HepG2 (cell line): ENCODE measurements around the gene LRP1-AS. TPM values are rescaled to one million over a fixed set of nuclear protein-coding genes. Genes with fewer than 3 reads are reported as not detected.

Source experiments
- AGO2 ChIP-seq: fragments of 200-400 bp; formaldehyde crosslinking; optimal IDR thresholded peaks from 2 replicates; pipeline ENCODE3; 2017; ENCODE audit warnings: mild to moderate bottlenecking, low read depth, low read length, moderate library complexity
- FOXK2 ChIP-seq: fragments of 450-650 bp; IDR thresholded peaks from 2 replicates; pipeline ENCODE4 v1.6.1; 2016
- GABPA ChIP-seq, 2 experiments: IDR thresholded peaks; 2 replicates each; pipeline ENCODE4 v1.6.1; 2011 to 2016; ENCODE audit warnings: low read depth in 2 of 2, low read length in 1 of 2, missing biosample characterization in 1 of 2, missing genetic modification characterization in 1 of 2
- KDM4B ChIP-seq: sonication (generic); formaldehyde crosslinking; IDR thresholded peaks from 2 replicates; pipeline ENCODE4 v1.4.0; 2020; ENCODE audit warnings: missing genetic modification reagents
- NFKB2 ChIP-seq: sonication (generic); formaldehyde crosslinking; IDR thresholded peaks from 2 replicates; pipeline ENCODE4 v1.4.0; 2020; ENCODE audit warnings: missing genetic modification reagents, borderline replicate concordance
- REST ChIP-seq, 2 experiments: IDR thresholded peaks; 2 replicates each; pipeline ENCODE4 v1.6.1; 2011 to 2012; ENCODE audit warnings: low read length in 2 of 2, borderline replicate concordance in 1 of 2, low read depth in 1 of 2, mild to moderate bottlenecking in 1 of 2, moderate library complexity in 1 of 2
- SOX6 ChIP-seq, 2 experiments: fragments of 450-650 bp in 1 of 2; sonication (generic) in 1 of 2; formaldehyde crosslinking in 1 of 2; IDR thresholded peaks; 2 replicates each; pipeline versions ENCODE4 v1.4.0 to v1.6.1; 2017 to 2020; ENCODE audit warnings: antibody characterized with exemption in 1 of 2, mild to moderate bottlenecking in 1 of 2, missing genetic modification reagents in 1 of 2
- ZBTB10 ChIP-seq: sonication (generic); formaldehyde crosslinking; IDR thresholded peaks from 2 replicates; pipeline ENCODE4 v1.4.0; 2020; ENCODE audit warnings: missing genetic modification reagents, borderline replicate concordance
- ZBTB39 ChIP-seq: sonication (generic); formaldehyde crosslinking; IDR thresholded peaks from 2 replicates; pipeline ENCODE4 v1.5.0; 2020; ENCODE audit warnings: missing genetic modification reagents
- ZNF530 ChIP-seq: sonication (generic); formaldehyde crosslinking; IDR thresholded peaks from 2 replicates; pipeline ENCODE4 v1.5.0; 2020; ENCODE audit warnings: low read depth, mild to moderate bottlenecking, missing genetic modification reagents
- ZNF543 ChIP-seq: sonication (generic); formaldehyde crosslinking; IDR thresholded peaks from 2 replicates; pipeline ENCODE4 v1.4.0; 2020; ENCODE audit warnings: mild to moderate bottlenecking, missing genetic modification reagents
- ZNF550 ChIP-seq: sonication (generic); formaldehyde crosslinking; IDR thresholded peaks from 2 replicates; pipeline ENCODE4 v1.4.0; 2020; ENCODE audit warnings: mild to moderate bottlenecking, missing genetic modification reagents, borderline replicate concordance
- polyA plus RNA-seq, 8 experiments: library from polyadenylated mRNA; depleted of rRNA in 3 of 8; stranded (reverse) in 7 of 8; unstranded in 1 of 8; fragments of >200 nt; fragmentation: Illumina TruSeq in 4 of 8; extraction: Trizol in 4 of 8; gene quantifications; 2 replicates each; pipeline versions ENCODE4 v1.2.1 to v1.2.3, GENCODE V29; 2011 to 2016; ENCODE audit warnings: low read depth in 4 of 8, missing spikeins in 1 of 8, mixed read lengths in 1 of 8; ENCODE audit not compliant: insufficient read depth in 1 of 8
- total RNA-seq, 5 experiments: library from RNA; depleted of rRNA; stranded (reverse); fragments of >200 nt; fragmentation: Illumina TruSeq; extraction: Trizol; gene quantifications; 2 replicates each; pipeline ENCODE4 v1.2.3, GENCODE V29; 2016; ENCODE audit warnings: low read depth in 1 of 5
- TF ChIP-seq, protein P1 (sequence below): sonication (generic); formaldehyde crosslinking; IDR thresholded peaks from 2 replicates; pipeline ENCODE4 v1.8.1; 2023; ENCODE audit warnings: mild to moderate bottlenecking, missing genetic modification reagents
- TF ChIP-seq, protein P2 (sequence below): sonication (generic); formaldehyde crosslinking; IDR thresholded peaks from 2 replicates; pipeline ENCODE4 v1.4.0; 2020; ENCODE audit warnings: missing genetic modification reagents

Gene LRP1-AS
- total and polyA plus RNA-seq, 2 of the 13 experiments (the other 11 are each of a cell fraction or from before 2014, with no cell fraction given), result 0.20 TPM; not detected in 1

DNA sequence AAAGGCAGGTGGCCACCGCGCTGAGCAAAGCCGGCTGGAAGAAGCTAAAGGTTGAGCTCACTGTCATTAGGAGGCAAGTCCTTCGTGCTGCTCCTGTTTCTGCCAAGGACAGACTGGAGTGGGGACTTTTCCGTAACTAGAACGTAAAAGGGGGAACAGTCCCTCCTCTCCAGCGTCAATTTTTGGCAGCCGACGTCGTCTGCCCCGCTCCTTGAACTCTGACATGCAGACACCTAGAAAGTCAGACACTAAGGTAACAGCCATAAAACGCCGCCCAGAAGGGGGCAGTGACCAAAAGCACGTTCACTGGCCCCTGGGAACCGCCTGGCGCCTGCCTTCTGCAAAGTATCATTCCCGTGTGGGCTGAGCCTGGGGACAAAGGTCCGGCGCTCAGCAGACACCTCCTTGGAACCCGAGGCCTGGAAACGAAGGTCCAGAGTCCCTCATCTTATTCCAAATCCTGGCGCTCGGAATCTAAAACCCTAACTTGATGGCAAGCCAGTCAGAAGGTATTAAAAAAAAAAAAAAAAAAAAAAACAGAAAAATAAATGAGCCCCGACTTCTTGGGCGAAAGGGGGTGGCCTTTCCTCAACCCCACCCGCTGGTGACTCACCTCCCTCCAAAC is 20.2 kb downstream of the LRP1-AS start (continued):
- TF ChIP-seq KDM4B (no peak), ZNF530 (CRISPR knock-in tag) (no peak), ZBTB10 (CRISPR knock-in tag) (0 out of 2 replicates have a peak, but pooled peaks have one; percentile 67), SOX6 (IDR thresholded peaks at IDR 0.05) (no peak), SOX6 (CRISPR knock-in tag; IDR thresholded peaks at IDR 0.05) (peak; percentile 51; the same call in 1 of the 2 replicates), ZNF543 (CRISPR knock-in tag) (no peak), NFKB2 (CRISPR knock-in tag) (peak; percentile 55; the same call in 1 of the 2 replicates), GABPA (IDR thresholded peaks at IDR 0.05; ENCODE audit: low read depth, low read length) (no peak), GABPA (CRISPR knock-in tag; IDR thresholded peaks at IDR 0.05; ENCODE audit: low read depth) (no peak; the same call in 1 of the 2 replicates), ZBTB39 (CRISPR knock-in tag) (no peak), REST (IDR thresholded peaks at IDR 0.05; ENCODE audit: borderline replicate concordance in 1 of 2, low read depth in 1 of 2, low read length in 2 of 2) (no peak), ZNF550 (CRISPR knock-in tag) (no peak), AGO2 (no peak), FOXK2 (no peak)
- TF ChIP-seq, protein P1, sequence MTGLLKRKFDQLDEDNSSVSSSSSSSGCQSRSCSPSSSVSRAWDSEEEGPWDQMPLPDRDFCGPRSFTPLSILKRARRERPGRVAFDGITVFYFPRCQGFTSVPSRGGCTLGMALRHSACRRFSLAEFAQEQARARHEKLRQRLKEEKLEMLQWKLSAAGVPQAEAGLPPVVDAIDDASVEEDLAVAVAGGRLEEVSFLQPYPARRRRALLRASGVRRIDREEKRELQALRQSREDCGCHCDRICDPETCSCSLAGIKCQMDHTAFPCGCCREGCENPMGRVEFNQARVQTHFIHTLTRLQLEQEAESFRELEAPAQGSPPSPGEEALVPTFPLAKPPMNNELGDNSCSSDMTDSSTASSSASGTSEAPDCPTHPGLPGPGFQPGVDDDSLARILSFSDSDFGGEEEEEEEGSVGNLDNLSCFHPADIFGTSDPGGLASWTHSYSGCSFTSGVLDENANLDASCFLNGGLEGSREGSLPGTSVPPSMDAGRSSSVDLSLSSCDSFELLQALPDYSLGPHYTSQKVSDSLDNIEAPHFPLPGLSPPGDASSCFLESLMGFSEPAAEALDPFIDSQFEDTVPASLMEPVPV (CRISPR knock-in tag), result 0 out of 2 replicates have a peak, but pooled peaks have one; percentile 34
- TF ChIP-seq, protein P2, sequence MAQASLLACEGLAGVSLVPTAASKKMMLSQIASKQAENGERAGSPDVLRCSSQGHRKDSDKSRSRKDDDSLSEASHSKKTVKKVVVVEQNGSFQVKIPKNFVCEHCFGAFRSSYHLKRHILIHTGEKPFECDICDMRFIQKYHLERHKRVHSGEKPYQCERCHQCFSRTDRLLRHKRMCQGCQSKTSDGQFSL (CRISPR knock-in tag), result no peak
